Hematopoietic multipotent progenitor cell treated with erythropoietin and hydrocortisone succinate and interleukin-3 and kit ligand, for 17 days (in vitro differentiated cells): ENCODE measurements around the gene MYH9.
"Not testable (repeated sequence)": the region's sequence is repeated elsewhere in the genome, so short reads cannot be mapped to it uniquely, and the experiment has no call there.

Experiments
- DNase-seq: peaks from one replicate; pipeline ENCODE4 v3.0.0-alpha.2; 2015; ENCODE audit warnings: low spot score

The MYH9 gene

GRCh38 chr22:36267058-36267457, 120.7 kb downstream of the MYH9 start:
- DNase-seq, result no peak

GRCh38 chr22:36263886-36264664, 123.7 kb downstream of the MYH9 start:
- DNase-seq, result not testable (repeated sequence)

GRCh38 chr22:36263216-36263673, 124.5 kb downstream of the MYH9 start:
- not testable (repeated sequence) for DNase-seq

GRCh38 chr22:36262307-36262706, 125.5 kb downstream of the MYH9 start:
- not testable (repeated sequence) for DNase-seq

- not testable (repeated sequence) for DNase-seq
These were observed 126.1 kb downstream of the MYH9 start for GRCh38 chr22:36261675-36262074.

- DNase-seq, result no peak
These were observed 128.0 kb downstream of the MYH9 start for GRCh38 chr22:36259615-36260300.

- no peak for DNase-seq
These were observed 128.8 kb downstream of the MYH9 start for GRCh38 chr22:36258701-36259614.

- DNase-seq, result no peak
These were observed 129.7 kb downstream of the MYH9 start for GRCh38 chr22:36257948-36258670.

GRCh38 chr22:36257308-36257707, 130.5 kb downstream of the MYH9 start:
- DNase-seq, result no peak

GRCh38 chr22:36256478-36256877, 131.3 kb downstream of the MYH9 start:
- DNase-seq, result no peak

- DNase-seq, result not testable (repeated sequence)
These were observed 132.2 kb downstream of the MYH9 start for GRCh38 chr22:36255572-36255971.

- DNase-seq, result peak; percentile 64
These were observed 134.0 kb downstream of the MYH9 start for GRCh38 chr22:36253523-36254490.

- DNase-seq, result peak; percentile 79
These were observed 134.8 kb downstream of the MYH9 start, which contains the start of gene APOL1 for GRCh38 chr22:36252754-36253522. Gene APOL1, plus strand, starts transcription at chr22:36253133. Its CDS starts 1,823 bp downstream, at chr22:36254956.

GRCh38 chr22:36251979-36252608, 135.7 kb downstream of the MYH9 start:
- DNase-seq, result not testable (repeated sequence)

- DNase-seq, result not testable (repeated sequence)
These were observed 137.3 kb downstream of the MYH9 start for GRCh38 chr22:36250292-36250960.

GRCh38 chr22:36249160-36249559, 138.6 kb downstream of the MYH9 start:
- DNase-seq, result no peak

- DNase-seq, result no peak
These were observed 139.8 kb downstream of the MYH9 start for GRCh38 chr22:36247955-36248354.

GRCh38 chr22:36246718-36247117, 141.0 kb downstream of the MYH9 start:
- no peak for DNase-seq
